HepG2 (cell line): Measurements from ENCODE around the gene TGM1. TPM values are rescaled to one million over a fixed set of nuclear protein-coding genes. Genes with fewer than 3 reads are reported as not detected.

ENCODE experiments used
- ATM ChIP-seq: fragments of 450-650 bp; IDR thresholded peaks from 2 replicates; pipeline ENCODE4 v1.7.1; 2017; ENCODE audit warnings: mild to moderate bottlenecking, borderline replicate concordance
- HES4 ChIP-seq: sonication (generic); formaldehyde crosslinking; IDR thresholded peaks from 2 replicates; pipeline ENCODE4 v1.9.0; 2021; ENCODE audit warnings: mild to moderate bottlenecking, missing genetic modification reagents, borderline replicate concordance
- MAFG ChIP-seq: sonication (generic); formaldehyde crosslinking; IDR thresholded peaks from 2 replicates; pipeline ENCODE4 v1.5.1; 2020; ENCODE audit warnings: mild to moderate bottlenecking, missing genetic modification reagents
- SP2 ChIP-seq: sonication (generic); formaldehyde crosslinking; IDR thresholded peaks from 2 replicates; pipeline ENCODE4 v1.5.1; 2020; ENCODE audit warnings: mild to moderate bottlenecking, missing genetic modification reagents
- SP4 ChIP-seq: sonication (generic); formaldehyde crosslinking; IDR thresholded peaks from 2 replicates; pipeline ENCODE4 v1.8.1; 2023; ENCODE audit warnings: mild to moderate bottlenecking, missing genetic modification reagents
- STAT6 ChIP-seq: sonication (generic); formaldehyde crosslinking; IDR thresholded peaks from 2 replicates; pipeline ENCODE4 v1.4.0; 2020; ENCODE audit warnings: missing genetic modification reagents, mild to moderate bottlenecking, borderline replicate concordance
- TBL1XR1 ChIP-seq: fragments of 150-350 bp; IDR thresholded peaks from 2 replicates; pipeline ENCODE4 v1.6.1; 2014; ENCODE audit warnings: borderline replicate concordance, low read length; ENCODE audit not compliant: partially characterized antibody
- ZFP36L1 ChIP-seq: sonication (generic); formaldehyde crosslinking; IDR thresholded peaks from 2 replicates; pipeline ENCODE4 v1.8.0; 2022; ENCODE audit warnings: mild to moderate bottlenecking, missing genetic modification reagents, moderate library complexity
- ZKSCAN5 ChIP-seq: sonication (generic); formaldehyde crosslinking; IDR thresholded peaks from 2 replicates; pipeline ENCODE4 v1.5.1; 2020; ENCODE audit warnings: mild to moderate bottlenecking, missing genetic modification reagents
- ZNF124 ChIP-seq: sonication (generic); formaldehyde crosslinking; IDR thresholded peaks from 2 replicates; pipeline ENCODE4 v1.4.0; 2020; ENCODE audit warnings: missing genetic modification reagents
- ZNF230 ChIP-seq: sonication (generic); formaldehyde crosslinking; IDR thresholded peaks from 2 replicates; pipeline ENCODE4 v1.4.0; 2020; ENCODE audit warnings: mild to moderate bottlenecking, missing genetic modification reagents
- ZNF331 ChIP-seq: sonication (generic); formaldehyde crosslinking; IDR thresholded peaks from 2 replicates; pipeline ENCODE4 v1.4.0; 2020; ENCODE audit warnings: missing genetic modification reagents
- ZNF367 ChIP-seq: sonication (generic); formaldehyde crosslinking; IDR thresholded peaks from 2 replicates; pipeline ENCODE4 v1.4.0; 2020; ENCODE audit warnings: missing genetic modification reagents, borderline replicate concordance
- ZNF580 ChIP-seq: IDR thresholded peaks from 2 replicates; pipeline ENCODE4 v1.6.1; 2016; ENCODE audit warnings: low read depth, borderline replicate concordance
- ZNF704 ChIP-seq: sonication (generic); formaldehyde crosslinking; IDR thresholded peaks from 2 replicates; pipeline ENCODE4 v1.8.1; 2023; ENCODE audit warnings: mild to moderate bottlenecking, inconsistent platforms, moderate library complexity, missing genetic modification reagents, borderline replicate concordance
- polyA plus RNA-seq, 8 experiments: library from polyadenylated mRNA; depleted of rRNA in 3 of 8; stranded (reverse) in 7 of 8; unstranded in 1 of 8; fragments of >200 nt; fragmentation: Illumina TruSeq in 4 of 8; extraction: Trizol in 4 of 8; gene quantifications; 2 replicates each; pipeline versions ENCODE4 v1.2.1 to v1.2.3, GENCODE V29; 2011 to 2016; ENCODE audit warnings: low read depth in 4 of 8, missing spikeins in 1 of 8, mixed read lengths in 1 of 8; ENCODE audit not compliant: insufficient read depth in 1 of 8
- total RNA-seq, 5 experiments: library from RNA; depleted of rRNA; stranded (reverse); fragments of >200 nt; fragmentation: Illumina TruSeq; extraction: Trizol; gene quantifications; 2 replicates each; pipeline ENCODE4 v1.2.3, GENCODE V29; 2016; ENCODE audit warnings: low read depth in 1 of 5
- TF ChIP-seq, protein P1 (sequence below): sonication (generic); formaldehyde crosslinking; IDR thresholded peaks from 2 replicates; pipeline ENCODE4 v1.4.0; 2020; ENCODE audit warnings: missing genetic modification reagents, borderline replicate concordance
- TF ChIP-seq, protein P2 (sequence below), 2 experiments: sonication (generic) in 1 of 2; formaldehyde crosslinking in 1 of 2; IDR thresholded peaks; 2 replicates each; pipeline versions ENCODE4 v1.5.1 to v1.6.1; 2011 to 2020; ENCODE audit warnings: borderline replicate concordance in 1 of 2, low read depth in 1 of 2, low read length in 1 of 2, mild to moderate bottlenecking in 1 of 2, missing genetic modification reagents in 1 of 2, moderate library complexity in 1 of 2

TGM1 gene
- total and polyA plus RNA-seq, 2 of the 13 experiments (the other 11 are each of a cell fraction or from before 2014, with no cell fraction given): 3.2 to 10.6 TPM

- TF ChIP-seq MAFG (CRISPR knock-in tag) (no peak), ZKSCAN5 (peak; percentile 73; the same call in 1 of the 2 replicates), ZNF124 (peak; percentile 90), TBL1XR1 (peak; percentile 12), HES4 (CRISPR knock-in tag) (peak; percentile 86), ZNF230 (CRISPR knock-in tag) (peak; percentile 99), ZNF704 (CRISPR knock-in tag) (peak; percentile 99), ZNF367 (CRISPR knock-in tag) (peak; percentile 4; the same call in 1 of the 2 replicates), ZNF331 (peak; percentile 94), ZFP36L1 (CRISPR knock-in tag) (peak; percentile 97), ATM (no peak), ZNF580 (CRISPR knock-in tag) (peak; percentile 94; the same call in 1 of the 2 replicates), SP4 (CRISPR knock-in tag) (peak; percentile 99), STAT6 (CRISPR knock-in tag) (peak; percentile 93), SP2 (CRISPR knock-in tag) (peak; percentile 60)
- TF ChIP-seq, protein P1, sequence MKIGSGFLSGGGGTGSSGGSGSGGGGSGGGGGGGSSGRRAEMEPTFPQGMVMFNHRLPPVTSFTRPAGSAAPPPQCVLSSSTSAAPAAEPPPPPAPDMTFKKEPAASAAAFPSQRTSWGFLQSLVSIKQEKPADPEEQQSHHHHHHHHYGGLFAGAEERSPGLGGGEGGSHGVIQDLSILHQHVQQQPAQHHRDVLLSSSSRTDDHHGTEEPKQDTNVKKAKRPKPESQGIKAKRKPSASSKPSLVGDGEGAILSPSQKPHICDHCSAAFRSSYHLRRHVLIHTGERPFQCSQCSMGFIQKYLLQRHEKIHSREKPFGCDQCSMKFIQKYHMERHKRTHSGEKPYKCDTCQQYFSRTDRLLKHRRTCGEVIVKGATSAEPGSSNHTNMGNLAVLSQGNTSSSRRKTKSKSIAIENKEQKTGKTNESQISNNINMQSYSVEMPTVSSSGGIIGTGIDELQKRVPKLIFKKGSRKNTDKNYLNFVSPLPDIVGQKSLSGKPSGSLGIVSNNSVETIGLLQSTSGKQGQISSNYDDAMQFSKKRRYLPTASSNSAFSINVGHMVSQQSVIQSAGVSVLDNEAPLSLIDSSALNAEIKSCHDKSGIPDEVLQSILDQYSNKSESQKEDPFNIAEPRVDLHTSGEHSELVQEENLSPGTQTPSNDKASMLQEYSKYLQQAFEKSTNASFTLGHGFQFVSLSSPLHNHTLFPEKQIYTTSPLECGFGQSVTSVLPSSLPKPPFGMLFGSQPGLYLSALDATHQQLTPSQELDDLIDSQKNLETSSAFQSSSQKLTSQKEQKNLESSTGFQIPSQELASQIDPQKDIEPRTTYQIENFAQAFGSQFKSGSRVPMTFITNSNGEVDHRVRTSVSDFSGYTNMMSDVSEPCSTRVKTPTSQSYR (CRISPR knock-in tag): no peak; the same call in 1 of the 2 replicates
- TF ChIP-seq, protein P2, sequence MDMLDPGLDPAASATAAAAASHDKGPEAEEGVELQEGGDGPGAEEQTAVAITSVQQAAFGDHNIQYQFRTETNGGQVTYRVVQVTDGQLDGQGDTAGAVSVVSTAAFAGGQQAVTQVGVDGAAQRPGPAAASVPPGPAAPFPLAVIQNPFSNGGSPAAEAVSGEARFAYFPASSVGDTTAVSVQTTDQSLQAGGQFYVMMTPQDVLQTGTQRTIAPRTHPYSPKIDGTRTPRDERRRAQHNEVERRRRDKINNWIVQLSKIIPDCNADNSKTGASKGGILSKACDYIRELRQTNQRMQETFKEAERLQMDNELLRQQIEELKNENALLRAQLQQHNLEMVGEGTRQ (IDR thresholded peaks at IDR 0.05; ENCODE audit: low read depth, low read length): peak; percentile 6; the same call in 1 of the 2 replicates
- TF ChIP-seq, protein P2 (CRISPR knock-in tag; IDR thresholded peaks at IDR 0.05; ENCODE audit: borderline replicate concordance): no peak
Observed at GRCh38 chr14:24299255-24300191, 36.5 kb upstream of the TGM1 start, which contains the start of the genes DHRS1 and NOP9 (continued).
